ENCODE data around the gene SLIT1. TPM values are rescaled to one million over a fixed set of nuclear protein-coding genes. Genes with fewer than 3 reads are reported as not detected.

Gene SLIT1
- total RNA-seq, 1 experiment from 2014 or later, result 0.41 TPM

DNA sequence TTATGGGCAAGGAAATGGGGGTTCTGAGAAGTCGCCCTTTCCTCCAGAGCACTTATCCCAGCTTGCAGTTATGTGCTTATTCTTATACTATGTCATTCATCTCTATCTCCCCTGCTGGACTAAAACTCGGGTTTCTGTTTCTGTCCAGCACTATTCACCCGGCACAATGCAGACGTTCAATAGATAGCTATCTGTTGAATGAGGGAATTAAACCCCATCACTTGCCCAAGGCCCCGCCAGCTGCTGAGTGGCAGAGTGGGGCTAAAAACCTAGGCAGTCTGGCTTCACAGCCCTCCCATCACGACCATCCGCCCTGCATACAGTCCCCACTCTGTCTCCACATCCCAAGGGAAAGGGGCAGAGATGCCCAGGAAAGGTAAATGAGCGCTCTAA, 5.4 kb downstream of the SLIT1 start:
- CTCF ChIA-PET, result interaction anchor here (0.7 kb wide), 1 partner anchor 13 kb away, joined by 11 read pairs; no protein-coding TSS in a partner anchor
- POLR2A ChIA-PET, result no interaction called here
- no peak overlapping the region for H3K4me3 ChIP-seq (ENCODE audit: low read depth, low read length)
- no peaks in the 10 kb centered on the region for H3K9me3 ChIP-seq
- no peaks in the 10 kb centered on the region for H3K4me1 Mint-ChIP-seq (ENCODE audit: low read depth, unreplicated experiment)
- no peaks in the 10 kb centered on the region for H3K36me3 Mint-ChIP-seq (ENCODE audit: insufficient read depth, unreplicated experiment)
- no peaks in the 10 kb centered on the region for H3K4me1 ChIP-seq
- no TSS peak for BruUV-seq (replicated peaks)
- no peaks in the 10 kb centered on the region; the same call in 1 of the 2 replicates for H3K27me3 ChIP-seq (replicated peaks; ENCODE audit: control insufficient read depth, insufficient read depth, low read length)
- no peaks in the 10 kb centered on the region for H3K9me3 Mint-ChIP-seq (ENCODE audit: unreplicated experiment)
- H3K27me3 Mint-ChIP-seq (ENCODE audit: insufficient read depth, unreplicated experiment), result peaks cover 28% of the 10 kb centered on the region
- H3K36me3 ChIP-seq (ENCODE audit: control insufficient read depth, insufficient read depth, low read length), result no peaks in the 10 kb centered on the region
- no peak for DNase-seq
- intact Hi-C loops (cut with micrococcal nuclease; ENCODE audit: unreplicated experiment), result no loop called here
- TF ChIP-seq, protein P1, sequence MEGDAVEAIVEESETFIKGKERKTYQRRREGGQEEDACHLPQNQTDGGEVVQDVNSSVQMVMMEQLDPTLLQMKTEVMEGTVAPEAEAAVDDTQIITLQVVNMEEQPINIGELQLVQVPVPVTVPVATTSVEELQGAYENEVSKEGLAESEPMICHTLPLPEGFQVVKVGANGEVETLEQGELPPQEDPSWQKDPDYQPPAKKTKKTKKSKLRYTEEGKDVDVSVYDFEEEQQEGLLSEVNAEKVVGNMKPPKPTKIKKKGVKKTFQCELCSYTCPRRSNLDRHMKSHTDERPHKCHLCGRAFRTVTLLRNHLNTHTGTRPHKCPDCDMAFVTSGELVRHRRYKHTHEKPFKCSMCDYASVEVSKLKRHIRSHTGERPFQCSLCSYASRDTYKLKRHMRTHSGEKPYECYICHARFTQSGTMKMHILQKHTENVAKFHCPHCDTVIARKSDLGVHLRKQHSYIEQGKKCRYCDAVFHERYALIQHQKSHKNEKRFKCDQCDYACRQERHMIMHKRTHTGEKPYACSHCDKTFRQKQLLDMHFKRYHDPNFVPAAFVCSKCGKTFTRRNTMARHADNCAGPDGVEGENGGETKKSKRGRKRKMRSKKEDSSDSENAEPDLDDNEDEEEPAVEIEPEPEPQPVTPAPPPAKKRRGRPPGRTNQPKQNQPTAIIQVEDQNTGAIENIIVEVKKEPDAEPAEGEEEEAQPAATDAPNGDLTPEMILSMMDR (IDR thresholded peaks at IDR 0.05; ENCODE audit: insufficient read depth in 1 of 2, low read depth in 1 of 2, low read length in 1 of 2, severe bottlenecking in 1 of 2, unreplicated experiment in 1 of 2), result no peak
- no peak overlapping the region for H3K27ac Mint-ChIP-seq (ENCODE audit: unreplicated experiment)
- H3K4me3 Mint-ChIP-seq (ENCODE audit: unreplicated experiment), result no peak overlapping the region

DNA sequence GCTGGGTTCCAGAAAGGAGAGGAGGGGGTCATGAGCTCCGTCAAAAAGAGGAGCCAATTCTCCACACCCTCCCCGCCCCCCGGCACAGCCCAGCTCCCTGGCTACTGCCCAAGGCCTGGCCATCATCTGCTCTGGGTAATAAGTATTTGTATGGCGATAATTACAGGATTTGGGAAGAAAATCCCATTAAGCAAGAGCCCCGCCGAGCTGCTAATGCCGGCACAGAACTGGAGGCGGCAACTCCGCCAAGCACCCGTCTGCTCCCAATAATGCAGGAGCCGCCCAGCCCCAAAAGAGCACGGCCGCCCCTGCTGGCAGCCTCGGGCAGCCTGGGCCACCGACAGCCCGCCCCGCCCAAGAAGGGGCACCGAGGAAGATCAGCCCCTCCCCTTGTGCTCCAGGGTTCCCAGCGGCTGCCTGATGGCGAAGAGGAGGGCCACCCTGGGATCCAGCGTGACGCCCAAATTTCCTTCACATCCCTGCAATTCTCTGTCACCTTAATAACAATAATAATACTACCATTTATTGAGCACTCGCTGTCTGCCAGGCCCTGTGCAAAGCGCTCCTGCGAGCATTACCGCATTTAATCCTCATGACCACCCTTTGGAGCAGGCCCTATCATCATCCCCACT, 5.9 kb downstream of the SLIT1 start:
- H3K9me3 Mint-ChIP-seq (ENCODE audit: unreplicated experiment), result no peaks in the 10 kb centered on the region
- Histone ChIP-seq H3K4me3 (ENCODE audit: low read depth, low read length) (no peak overlapping the region), H3K4me1 (no peaks in the 10 kb centered on the region), H3K27me3 (replicated peaks; ENCODE audit: control insufficient read depth, insufficient read depth, low read length) (no peaks in the 10 kb centered on the region; the same call in 1 of the 2 replicates), H3K9me3 (no peaks in the 10 kb centered on the region), H3K36me3 (ENCODE audit: control insufficient read depth, insufficient read depth, low read length) (no peaks in the 10 kb centered on the region)
- POLR2A ChIA-PET, result no interaction called here
- no peaks in the 10 kb centered on the region for H3K4me1 Mint-ChIP-seq (ENCODE audit: low read depth, unreplicated experiment)
- CTCF ChIA-PET, result interaction anchor here (0.7 kb wide), 1 partner anchor 13 kb away, joined by 11 read pairs; no protein-coding TSS in a partner anchor
- no peaks in the 10 kb centered on the region for H3K36me3 Mint-ChIP-seq (ENCODE audit: insufficient read depth, unreplicated experiment)
- TF ChIP-seq, protein P1 (IDR thresholded peaks at IDR 0.05; ENCODE audit: insufficient read depth in 1 of 2, low read depth in 1 of 2, low read length in 1 of 2, severe bottlenecking in 1 of 2, unreplicated experiment in 1 of 2), result no peak
- no peak overlapping the region for H3K4me3 Mint-ChIP-seq (ENCODE audit: unreplicated experiment)
- intact Hi-C loops (cut with micrococcal nuclease; ENCODE audit: unreplicated experiment), result no loop called here
- no peak overlapping the region for H3K27ac Mint-ChIP-seq (ENCODE audit: unreplicated experiment)
- no peak for DNase-seq
- no TSS peak for BruUV-seq (replicated peaks)
- H3K27me3 Mint-ChIP-seq (ENCODE audit: insufficient read depth, unreplicated experiment), result peaks cover 28% of the 10 kb centered on the region

DNA sequence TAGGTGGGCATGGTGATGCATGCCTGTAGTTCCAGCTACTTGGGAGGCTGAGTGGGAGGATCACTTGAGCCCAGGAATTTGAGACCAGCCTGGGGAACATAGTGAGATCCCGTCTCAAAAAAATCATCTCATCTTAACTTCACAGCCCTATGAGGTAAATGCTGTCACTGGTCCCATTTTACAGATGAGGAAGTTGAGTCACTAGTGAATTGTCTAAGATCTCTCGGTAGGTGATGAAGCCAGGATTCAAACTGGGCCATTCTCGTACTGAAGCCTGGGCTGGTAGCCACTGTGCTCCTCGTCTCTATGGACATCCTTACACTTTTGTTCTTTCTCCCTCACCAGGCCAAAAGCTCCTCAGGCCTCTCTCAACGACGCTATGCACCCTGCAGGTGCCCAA, 6.4 kb downstream of the SLIT1 start:
- ChIA-PET POLR2A (no interaction called here), CTCF (no interaction called here)
- H3K36me3 Mint-ChIP-seq (ENCODE audit: insufficient read depth, unreplicated experiment), result no peaks in the 10 kb centered on the region
- H3K9me3 Mint-ChIP-seq (ENCODE audit: unreplicated experiment), result no peaks in the 10 kb centered on the region
- no peaks in the 10 kb centered on the region for H3K4me1 Mint-ChIP-seq (ENCODE audit: low read depth, unreplicated experiment)
- no peaks in the 10 kb centered on the region for H3K4me1 ChIP-seq
- no peaks in the 10 kb centered on the region; the same call in 1 of the 2 replicates for H3K27me3 ChIP-seq (replicated peaks; ENCODE audit: control insufficient read depth, insufficient read depth, low read length)
- DNase-seq, result no peak
- TF ChIP-seq, protein P1 (IDR thresholded peaks at IDR 0.05; ENCODE audit: insufficient read depth in 1 of 2, low read depth in 1 of 2, low read length in 1 of 2, severe bottlenecking in 1 of 2, unreplicated experiment in 1 of 2), result no peak
- H3K9me3 ChIP-seq, result no peaks in the 10 kb centered on the region
- BruUV-seq (replicated peaks), result no TSS peak
- H3K4me3 ChIP-seq (ENCODE audit: low read depth, low read length), result no peak overlapping the region
- no peak overlapping the region for H3K27ac Mint-ChIP-seq (ENCODE audit: unreplicated experiment)
- intact Hi-C loops (cut with micrococcal nuclease; ENCODE audit: unreplicated experiment), result no loop called here
- no peaks in the 10 kb centered on the region for H3K36me3 ChIP-seq (ENCODE audit: control insufficient read depth, insufficient read depth, low read length)
- peaks cover 23% of the 10 kb centered on the region for H3K27me3 Mint-ChIP-seq (ENCODE audit: insufficient read depth, unreplicated experiment)
- H3K4me3 Mint-ChIP-seq (ENCODE audit: unreplicated experiment), result no peak overlapping the region

Data from Caco-2 (cell line).